ENCODE measurements around the gene GABBR1. TPM values are rescaled to one million over a fixed set of nuclear protein-coding genes. Genes with fewer than 3 reads are reported as not detected.
A peak's percentile ranks its signal among the peaks of the same experiment; 100 is the strongest.

The GABBR1 gene
- total RNA-seq, 1 experiment from 2014 or later = 146 TPM

DNA sequence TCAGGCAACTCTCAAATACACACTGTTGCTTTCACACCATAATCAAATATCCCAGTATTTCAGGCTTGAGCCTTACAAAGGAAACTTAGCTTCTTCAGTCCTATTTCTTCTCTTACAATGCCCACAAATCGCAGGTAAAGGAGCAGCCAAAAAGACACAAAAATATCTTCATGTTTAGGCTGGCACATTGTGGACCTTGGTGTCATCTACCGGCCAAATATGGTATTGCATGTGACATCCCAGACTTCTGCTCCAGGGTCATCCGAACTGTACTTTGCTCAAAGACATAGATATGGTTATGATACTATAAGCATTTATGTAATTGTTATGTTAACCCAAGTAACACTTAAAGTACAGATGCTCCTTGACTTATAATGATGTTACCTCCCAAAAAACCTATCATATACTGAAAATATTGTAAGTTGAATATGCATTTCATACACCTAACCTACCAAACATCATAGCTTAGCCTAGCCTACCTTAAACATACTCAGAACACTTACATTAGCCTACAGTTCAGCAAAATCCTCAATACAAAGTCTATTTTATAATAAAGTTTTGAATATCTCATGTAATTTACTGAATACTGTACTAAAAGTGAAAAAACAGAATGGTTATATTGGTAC lies 43.4 kb downstream of the GABBR1 start:
- H3K27ac ChIP-seq (ENCODE audit: insufficient read length, low read depth, low read length) = no peak overlapping the region
- no peaks in the 10 kb centered on the region; the same call in 1 of the 2 replicates for H3K27me3 ChIP-seq (ENCODE audit: insufficient read depth, low read length)

More for the DNA sequence above, 43.4 kb downstream of the GABBR1 start:
- no peak overlapping the region for H4K8ac ChIP-seq (replicated peaks; ENCODE audit: insufficient read length, low read depth, low read length)
- no peak overlapping the region for H3K23ac ChIP-seq (ENCODE audit: insufficient read length, low read depth, low read length)
- H3K18ac ChIP-seq (ENCODE audit: insufficient read length, low read depth, low read length) = no peak overlapping the region
- no peak overlapping the region for H3T11ph ChIP-seq (ENCODE audit: low read length)
- WGBS (ENCODE audit: extremely low coverage, insufficient read length, low lambda C conversion rate) = no CpG with 5 or more reads among the region's 3 CpGs
- H4K20me1 ChIP-seq (ENCODE audit: control insufficient read depth, insufficient read depth, insufficient read length) = no peaks in the 10 kb centered on the region
- no peak overlapping the region for H2BK120ac ChIP-seq (ENCODE audit: low read depth, low read length, poor library complexity, severe bottlenecking)
- no peak overlapping the region for H2AFZ ChIP-seq (ENCODE audit: low read length)
- no peak overlapping the region for H3K4me2 ChIP-seq (ENCODE audit: insufficient read depth, insufficient read length, low read length)
- Mint-ChIP-seq H3K36me3 (ENCODE audit: insufficient read depth in 1 of 3, low read depth in 3 of 3) (peaks cover 0 to 5% (median 2%) of the 10 kb centered on the region in 3 experiments; a peak in 4 of 7 replicates), H3K4me1 (peaks cover 3 to 6% of the 10 kb centered on the region in 2 experiments; a peak in 2 of 4 replicates), H3K27me3 (ENCODE audit: low read depth) (no peaks in the 10 kb centered on the region; the same call in 1 of the 2 replicates), H3K9me3 (no peaks in the 10 kb centered on the region), H3K4me3 (no peak overlapping the region), H3K27ac (no peak overlapping the region)
- H4K91ac ChIP-seq (ENCODE audit: insufficient read length, low read depth, low read length) = no peak overlapping the region
- H3K14ac ChIP-seq (ENCODE audit: insufficient read depth, low read length) = no peak overlapping the region
- no peak overlapping the region for H2BK5ac ChIP-seq (ENCODE audit: insufficient read length, low read length)
- H2BK12ac ChIP-seq (ENCODE audit: insufficient read length, low read depth, low read length) = no peak overlapping the region
- H2BK15ac ChIP-seq (ENCODE audit: low read depth, low read length) = no peak overlapping the region
- peak; percentile 49 for DNase-seq
- no peak overlapping the region for H4K5ac ChIP-seq (ENCODE audit: insufficient read length, low read depth, low read length)
- no peak overlapping the region for H3K4ac ChIP-seq (ENCODE audit: low read depth, low read length)
- H2BK20ac ChIP-seq (ENCODE audit: low read depth, low read length, poor library complexity, severe bottlenecking) = no peak overlapping the region
- no peaks in the 10 kb centered on the region for H3K9me3 ChIP-seq (ENCODE audit: control insufficient read depth, low read depth, low read length)
- no peaks in the 10 kb centered on the region for H3K79me2 ChIP-seq (ENCODE audit: insufficient read depth, low read length)
- H3K4me1 ChIP-seq (ENCODE audit: insufficient read depth, low read length) = 0 out of 2 replicates have a peak, but pooled peaks cover 3% of the 10 kb centered on the region
- TF ChIP-seq, protein P1, sequence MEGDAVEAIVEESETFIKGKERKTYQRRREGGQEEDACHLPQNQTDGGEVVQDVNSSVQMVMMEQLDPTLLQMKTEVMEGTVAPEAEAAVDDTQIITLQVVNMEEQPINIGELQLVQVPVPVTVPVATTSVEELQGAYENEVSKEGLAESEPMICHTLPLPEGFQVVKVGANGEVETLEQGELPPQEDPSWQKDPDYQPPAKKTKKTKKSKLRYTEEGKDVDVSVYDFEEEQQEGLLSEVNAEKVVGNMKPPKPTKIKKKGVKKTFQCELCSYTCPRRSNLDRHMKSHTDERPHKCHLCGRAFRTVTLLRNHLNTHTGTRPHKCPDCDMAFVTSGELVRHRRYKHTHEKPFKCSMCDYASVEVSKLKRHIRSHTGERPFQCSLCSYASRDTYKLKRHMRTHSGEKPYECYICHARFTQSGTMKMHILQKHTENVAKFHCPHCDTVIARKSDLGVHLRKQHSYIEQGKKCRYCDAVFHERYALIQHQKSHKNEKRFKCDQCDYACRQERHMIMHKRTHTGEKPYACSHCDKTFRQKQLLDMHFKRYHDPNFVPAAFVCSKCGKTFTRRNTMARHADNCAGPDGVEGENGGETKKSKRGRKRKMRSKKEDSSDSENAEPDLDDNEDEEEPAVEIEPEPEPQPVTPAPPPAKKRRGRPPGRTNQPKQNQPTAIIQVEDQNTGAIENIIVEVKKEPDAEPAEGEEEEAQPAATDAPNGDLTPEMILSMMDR (conservative IDR thresholded peaks at IDR 0.05) = peak; percentile 97
- no peak overlapping the region for H3K9ac ChIP-seq (ENCODE audit: extremely low read depth, insufficient read length, low read length)
- no peak overlapping the region for H2AK5ac ChIP-seq (ENCODE audit: insufficient read length, low read length)
- no peaks in the 10 kb centered on the region for H3K79me1 ChIP-seq (ENCODE audit: insufficient read depth, low read depth, low read length, poor library complexity, severe bottlenecking)
- no peak overlapping the region for H3K56ac ChIP-seq (ENCODE audit: insufficient read length, low read depth, low read length)
- no peaks in the 10 kb centered on the region for H3K23me2 ChIP-seq (ENCODE audit: insufficient read length, low read depth, low read length, poor library complexity, severe bottlenecking)
